ELR (cell line): ENCODE results near the gene CDK3.
"Not testable (repeated sequence)": the region's sequence is repeated elsewhere in the genome, so short reads cannot be mapped to it uniquely, and the experiment has no call there.

Experiments used
- DNase-seq: peaks from one replicate; pipeline ENCODE4 v3.0.0-alpha.2; 2015; ENCODE audit warnings: low read depth

CDK3 gene

DNA sequence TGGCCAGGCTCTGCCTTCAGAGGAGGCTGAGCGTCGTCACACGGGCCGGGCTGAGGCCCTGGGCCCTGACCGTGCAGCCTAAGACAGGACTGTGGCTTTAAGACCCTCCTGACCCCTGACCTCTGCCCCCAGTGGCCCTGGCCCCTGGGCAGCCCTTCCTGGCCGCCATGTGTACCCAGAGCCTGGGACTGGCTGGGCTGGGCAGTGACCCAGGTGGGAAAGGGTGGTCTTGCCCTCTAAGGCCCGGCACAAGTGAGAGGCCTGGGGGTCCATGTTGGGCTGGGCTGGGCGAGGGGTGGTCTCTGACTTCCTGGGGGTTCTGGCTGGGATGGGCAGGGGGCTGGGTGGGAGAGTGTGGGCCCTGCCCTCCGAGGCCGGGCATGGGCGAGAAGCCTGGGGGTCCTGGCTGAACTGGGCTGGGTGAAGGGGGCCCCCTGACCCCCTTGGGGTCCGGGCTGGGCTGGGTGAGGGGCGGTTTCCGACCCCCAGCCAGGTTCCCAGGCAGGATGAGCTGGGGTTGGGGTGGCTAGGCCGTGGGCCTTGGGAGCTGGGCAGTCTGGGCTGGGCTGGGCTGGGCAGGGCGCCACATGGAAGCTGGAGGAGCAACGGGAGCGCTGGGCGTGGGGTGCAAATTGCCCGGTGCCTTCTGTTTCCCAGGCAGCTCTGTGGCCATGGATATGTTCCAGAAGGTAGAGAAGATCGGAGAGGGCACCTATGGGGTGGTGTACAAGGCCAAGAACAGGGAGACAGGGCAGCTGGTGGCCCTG is at the start of gene CDK3:
Gene CDK3 (plus strand): TSS at position 101 of the 767 bp plus-strand sequence. CDS start 571 bp downstream, at position 672.
- DNase-seq: no peak

DNA sequence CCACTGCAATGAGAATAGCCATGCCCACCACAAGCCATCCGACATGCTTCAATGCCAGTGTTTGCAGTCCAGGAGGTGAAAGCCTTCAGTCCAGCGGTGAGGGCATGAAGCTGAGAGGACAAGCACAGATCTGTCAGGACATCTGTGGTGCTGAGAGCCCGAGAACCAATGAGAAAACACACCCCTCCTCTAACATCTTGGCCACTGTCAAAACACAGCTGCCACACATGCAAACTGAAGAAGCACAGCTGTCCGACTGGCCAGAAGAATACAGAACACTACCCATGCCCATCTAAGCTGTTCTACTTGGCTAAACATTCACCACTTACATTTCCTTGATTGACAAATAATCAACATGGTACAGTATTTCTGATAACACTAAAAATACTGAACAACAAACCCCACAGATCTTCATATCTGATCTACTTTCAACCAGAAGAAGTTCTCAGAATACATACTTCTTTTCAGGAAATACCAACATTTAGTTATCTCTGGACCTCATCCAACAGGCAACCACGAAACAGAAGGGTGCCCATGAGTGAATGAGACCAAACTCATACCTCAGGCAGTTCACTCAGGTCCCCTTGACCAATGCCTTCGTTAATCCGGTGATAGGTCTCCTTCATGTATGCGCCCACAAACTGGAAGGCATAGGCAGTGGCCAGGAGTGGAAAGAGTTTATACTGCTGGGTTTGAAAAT is 49.6 kb upstream of the CDK3 start:
- no peak for DNase-seq

DNA sequence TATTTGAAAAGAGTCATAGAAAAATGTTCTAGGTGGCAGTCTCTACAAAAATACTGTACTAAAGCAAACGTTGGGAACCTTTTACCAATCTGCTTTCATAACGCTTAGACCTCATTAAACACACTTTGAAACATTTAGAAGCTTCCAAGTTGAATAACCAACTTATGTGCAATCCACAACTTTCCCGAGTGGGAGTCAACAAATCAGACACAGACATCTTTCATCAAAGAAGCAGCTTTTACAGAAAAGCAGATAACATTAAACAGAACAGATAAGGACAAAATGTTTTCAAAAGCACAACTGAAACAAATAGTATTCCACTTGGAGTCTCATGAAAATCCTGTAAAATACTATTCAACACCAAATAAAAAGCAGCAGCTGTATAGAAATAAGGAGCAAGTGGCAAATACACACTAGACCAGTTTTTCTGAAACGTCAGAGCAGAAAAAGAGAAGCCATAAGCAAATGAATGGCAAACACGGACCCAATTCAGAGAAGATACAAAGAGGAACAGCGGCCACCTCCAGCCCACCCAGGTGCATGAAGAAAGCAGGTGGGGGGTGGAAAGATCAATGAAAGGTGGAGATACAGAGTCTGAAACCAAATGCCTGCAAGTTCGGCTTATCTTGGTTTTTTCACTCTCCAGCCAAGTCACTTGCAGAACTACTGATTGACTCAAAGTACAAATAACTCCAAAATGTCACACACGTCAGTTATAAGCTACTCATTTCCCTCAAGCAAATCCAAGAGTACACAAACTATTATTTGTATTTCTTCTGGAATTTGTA is 41.4 kb upstream of the CDK3 start:
- DNase-seq: no peak

DNA sequence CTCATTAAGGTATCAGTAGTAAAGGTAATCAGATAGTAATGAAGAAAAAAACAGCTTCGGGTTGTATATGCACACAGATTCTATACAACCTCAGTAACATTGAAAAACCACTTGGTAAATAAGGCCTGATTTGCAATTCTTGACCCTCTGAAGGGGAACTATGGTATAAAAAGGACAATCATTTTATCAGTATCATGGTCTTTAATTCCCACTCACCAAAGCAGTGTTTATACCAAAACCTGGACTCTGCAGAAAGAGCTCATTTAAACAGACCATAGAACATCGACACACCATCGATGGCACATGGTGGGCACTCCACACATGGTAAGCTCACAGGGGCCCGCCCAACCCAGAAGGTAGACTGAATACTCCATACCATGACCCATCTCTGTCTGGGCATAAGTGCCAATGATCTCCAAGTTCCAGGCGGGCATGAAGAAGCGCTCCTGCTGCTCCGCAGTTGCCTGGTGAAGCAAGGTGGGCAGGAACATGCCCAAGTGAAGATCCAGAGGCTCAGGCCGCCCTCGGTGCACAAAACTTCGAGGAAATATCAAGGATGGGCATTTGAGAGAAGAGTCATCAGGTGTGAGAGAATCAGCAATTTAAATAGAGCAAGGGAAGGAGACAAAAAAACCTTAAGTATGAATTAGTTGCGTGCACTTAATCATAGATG is 40.7 kb upstream of the CDK3 start:
- no peak for DNase-seq

DNA sequence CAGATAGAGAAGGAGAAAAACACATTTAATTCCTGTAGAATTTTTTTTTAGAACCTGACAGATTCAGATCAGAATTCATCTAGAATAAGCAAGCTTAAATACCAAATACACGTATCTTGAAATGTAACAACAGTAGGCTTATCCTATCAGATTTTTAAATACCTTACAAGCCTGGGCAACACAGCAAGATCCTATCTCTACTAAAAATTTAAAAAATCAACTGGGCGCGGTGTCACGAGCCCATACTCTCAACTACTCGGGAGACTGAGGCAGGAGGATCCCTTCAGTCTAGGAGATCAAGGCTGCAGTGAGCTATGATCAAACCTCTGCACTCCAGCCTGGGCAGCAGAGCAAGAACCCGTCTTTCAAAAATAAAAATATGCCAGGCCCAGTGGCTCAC is 35.2 kb upstream of the CDK3 start:
- DNase-seq: no peak

DNA sequence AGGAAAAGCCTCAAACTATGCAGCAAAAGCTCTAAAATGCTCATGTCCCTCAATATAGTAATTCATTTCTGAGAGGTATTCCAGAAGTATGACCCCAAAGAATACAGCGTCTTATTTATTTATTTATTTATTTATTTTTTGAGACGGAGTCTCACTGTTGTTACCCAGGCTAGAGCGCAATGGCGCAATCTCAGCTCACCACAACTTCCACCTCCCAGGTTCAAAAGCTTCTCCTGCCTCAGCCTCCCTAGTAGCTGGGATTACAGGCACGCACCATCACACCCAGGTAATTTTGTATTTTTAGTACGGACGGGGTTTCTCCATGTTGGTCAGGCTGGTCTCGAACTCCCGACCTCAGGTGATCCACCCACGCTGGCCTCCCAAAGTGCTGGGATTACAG is 31.6 kb upstream of the CDK3 start:
- DNase-seq: not testable (repeated sequence)

DNA sequence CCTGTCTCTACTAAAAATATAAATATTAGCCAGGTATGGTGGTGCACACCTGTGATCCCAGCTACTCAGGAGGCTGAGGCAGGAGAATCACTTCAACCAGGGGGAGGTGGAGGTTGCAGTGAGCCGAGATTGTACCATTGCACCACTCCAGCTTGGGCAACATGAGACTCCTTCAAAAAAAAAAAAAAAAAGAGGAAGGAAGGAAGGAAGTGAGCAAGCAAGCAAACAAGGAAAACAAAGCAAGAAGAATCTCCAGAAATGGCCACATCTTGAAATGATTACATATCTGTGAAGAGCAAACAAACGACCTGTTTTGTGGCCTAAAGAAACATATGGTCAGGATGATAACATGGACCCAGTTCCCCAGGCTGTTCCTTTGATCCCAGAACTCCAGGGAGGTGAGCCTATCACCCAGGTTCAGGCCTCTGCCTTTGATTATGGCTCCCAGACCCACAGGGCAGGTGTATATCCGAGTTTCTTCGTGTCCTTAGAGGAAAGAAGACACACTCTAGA is 30.6 kb upstream of the CDK3 start:
- peak; percentile 21 for DNase-seq

DNA sequence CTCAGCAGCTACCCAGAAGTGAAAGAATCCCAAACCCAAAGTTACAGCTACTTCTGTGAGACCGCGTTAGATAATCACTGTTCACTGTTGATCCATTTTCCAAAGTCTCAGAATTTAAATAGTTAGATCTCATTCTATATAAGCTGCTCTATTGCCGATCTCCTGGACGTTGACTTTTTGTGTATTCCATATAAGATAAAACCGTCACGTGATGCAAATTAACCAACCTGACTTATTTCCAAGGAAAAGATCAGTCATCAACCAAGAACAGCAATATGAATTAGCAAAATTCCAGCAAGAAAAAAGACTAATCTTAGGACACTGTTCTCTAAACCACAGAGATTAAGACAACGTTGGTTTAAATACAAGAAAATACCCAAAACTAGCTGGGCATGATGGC is 30.0 kb upstream of the CDK3 start:
- no peak for DNase-seq

DNA sequence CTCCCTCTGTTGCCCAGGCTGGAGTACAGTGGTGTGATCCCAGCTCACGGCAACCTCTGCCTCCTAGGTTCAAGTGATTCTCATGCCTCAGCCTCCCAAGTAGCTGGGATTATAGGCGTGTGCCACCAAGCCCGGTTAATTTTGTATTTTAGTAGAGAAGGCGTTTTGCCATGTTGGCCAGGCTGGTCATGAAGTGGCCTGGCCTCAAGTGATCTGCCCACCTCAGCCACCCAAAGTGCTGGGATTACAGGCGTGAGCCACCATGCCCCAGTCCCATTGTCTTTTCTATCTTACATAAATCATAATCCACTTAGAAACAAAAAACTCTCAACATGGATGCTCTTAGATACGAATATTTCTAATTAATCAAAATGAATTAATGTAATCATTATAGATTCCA is 25.5 kb upstream of the CDK3 start:
- not testable (repeated sequence) for DNase-seq

DNA sequence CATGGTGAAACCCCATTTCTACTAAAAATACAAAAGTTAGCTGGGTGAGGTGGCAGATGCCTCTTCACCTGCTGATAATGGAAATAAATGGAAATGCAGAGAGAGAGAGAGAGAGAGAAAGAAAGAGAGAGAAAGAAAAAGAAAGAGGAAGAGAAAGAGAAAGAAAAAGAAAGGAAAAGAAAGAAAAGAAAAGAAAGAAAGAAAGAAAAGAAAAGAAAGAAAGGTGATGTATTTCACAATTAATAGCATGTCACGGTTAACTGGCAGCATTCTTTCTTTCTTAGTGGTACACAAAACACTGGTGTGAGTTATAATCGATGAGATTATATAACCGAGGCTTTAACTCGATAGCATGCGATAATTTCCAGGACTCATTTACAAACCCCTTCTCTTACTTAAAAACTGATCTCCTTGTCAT is 24.9 kb upstream of the CDK3 start:
- no peak for DNase-seq

DNA sequence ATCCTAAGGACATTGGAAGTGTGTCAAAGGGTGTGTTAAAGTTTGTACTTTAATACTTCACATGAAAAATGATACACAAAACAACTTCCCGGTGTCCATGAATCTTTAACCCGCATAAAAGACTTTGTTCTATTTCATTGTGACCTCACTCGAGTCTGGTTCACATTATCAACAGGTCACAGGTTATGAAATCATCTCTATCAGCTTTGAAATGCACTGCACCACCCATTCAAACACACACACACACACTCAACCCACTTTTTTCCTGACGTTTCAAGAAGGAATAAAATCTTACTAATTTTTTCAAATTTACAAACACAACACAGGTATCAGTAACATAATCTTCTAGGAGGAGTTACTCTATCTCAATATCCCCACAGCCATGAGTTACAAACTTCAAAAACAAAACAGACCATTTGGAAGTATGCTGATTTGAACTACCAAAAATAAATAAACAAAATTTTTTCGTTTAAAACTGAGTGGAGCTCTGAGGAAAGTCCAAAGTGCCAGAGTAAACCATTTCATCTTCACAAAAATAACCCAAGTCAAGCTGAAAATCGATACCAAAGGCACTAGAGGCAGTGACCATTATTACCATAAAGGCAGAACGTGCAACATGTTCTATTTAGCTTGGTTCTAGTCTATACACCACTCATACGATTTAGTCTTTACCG is 24.3 kb upstream of the CDK3 start:
- no peak for DNase-seq

DNA sequence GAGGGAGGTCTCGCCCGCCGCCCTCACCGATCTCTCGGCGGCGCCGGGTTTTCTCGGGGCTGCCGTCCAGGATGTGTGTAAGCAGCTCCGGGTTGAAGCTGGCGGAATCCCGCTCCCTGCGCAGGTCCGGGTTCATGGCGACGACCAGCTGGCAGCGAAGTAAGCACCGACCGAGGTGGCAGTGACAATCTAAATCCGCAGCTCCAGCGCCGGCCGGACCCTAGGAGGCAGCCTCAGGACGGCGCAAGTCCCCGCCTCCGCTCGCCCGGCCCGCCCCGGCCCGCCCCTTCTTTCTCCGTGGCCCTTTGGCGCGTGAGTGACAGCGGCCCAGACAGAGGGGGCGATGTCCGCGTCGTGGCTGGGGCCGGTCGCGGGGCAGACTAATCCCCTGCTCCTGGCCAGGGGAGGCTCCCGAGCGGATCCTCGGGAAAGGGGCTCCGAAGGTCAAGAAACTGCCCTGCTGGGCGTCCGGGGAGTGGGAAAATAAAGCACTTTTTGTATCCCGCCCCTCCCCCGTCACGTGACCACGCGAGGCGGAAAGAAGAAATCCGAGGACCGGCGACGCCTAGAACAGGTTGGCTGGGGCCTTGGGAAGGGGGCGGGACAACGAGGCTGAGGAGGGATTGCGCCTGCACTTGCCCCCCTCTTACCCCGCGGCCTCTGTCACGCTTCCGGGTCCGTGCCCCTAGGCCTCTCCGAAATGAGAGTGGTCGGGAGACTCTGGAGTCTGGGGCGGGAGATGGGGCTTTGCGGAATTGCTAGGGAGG is 21.5 kb upstream of the CDK3 start, which contains the start of the genes ACOX1 and TEN1:
Gene ACOX1 (minus strand): TSS at position 229 of the 767 bp plus-strand sequence. CDS start 93 bp downstream, at position 136.
Gene TEN1 (plus strand): TSS at position 303 of the 767 bp plus-strand sequence. CDS start 6,953 bp downstream, outside the sequence.
- peak; percentile 99 for DNase-seq

DNA sequence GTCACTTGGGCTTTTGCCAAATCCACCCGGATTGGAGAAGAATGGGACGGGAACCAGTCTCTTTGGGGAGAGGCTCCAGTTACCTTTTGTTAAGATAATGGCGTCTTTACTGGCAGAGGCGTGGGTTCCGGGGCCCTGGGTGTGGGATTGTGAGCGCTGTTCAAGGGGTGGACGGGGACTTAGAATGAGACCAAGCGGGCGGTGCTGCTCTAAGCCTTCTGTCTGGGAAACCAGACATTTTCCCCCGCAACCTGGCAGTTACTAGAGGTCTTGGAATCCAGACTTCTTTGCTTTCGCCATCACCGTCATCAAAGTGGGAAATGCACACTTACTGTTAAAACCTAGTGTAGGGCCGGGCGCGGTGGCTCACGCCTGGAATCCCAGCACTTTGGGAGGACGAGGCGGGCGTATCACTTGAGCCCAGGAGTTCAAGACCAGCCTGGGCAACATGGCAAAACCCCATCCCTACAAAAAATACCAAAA is 20.9 kb upstream of the CDK3 start:
- no peak for DNase-seq

DNA sequence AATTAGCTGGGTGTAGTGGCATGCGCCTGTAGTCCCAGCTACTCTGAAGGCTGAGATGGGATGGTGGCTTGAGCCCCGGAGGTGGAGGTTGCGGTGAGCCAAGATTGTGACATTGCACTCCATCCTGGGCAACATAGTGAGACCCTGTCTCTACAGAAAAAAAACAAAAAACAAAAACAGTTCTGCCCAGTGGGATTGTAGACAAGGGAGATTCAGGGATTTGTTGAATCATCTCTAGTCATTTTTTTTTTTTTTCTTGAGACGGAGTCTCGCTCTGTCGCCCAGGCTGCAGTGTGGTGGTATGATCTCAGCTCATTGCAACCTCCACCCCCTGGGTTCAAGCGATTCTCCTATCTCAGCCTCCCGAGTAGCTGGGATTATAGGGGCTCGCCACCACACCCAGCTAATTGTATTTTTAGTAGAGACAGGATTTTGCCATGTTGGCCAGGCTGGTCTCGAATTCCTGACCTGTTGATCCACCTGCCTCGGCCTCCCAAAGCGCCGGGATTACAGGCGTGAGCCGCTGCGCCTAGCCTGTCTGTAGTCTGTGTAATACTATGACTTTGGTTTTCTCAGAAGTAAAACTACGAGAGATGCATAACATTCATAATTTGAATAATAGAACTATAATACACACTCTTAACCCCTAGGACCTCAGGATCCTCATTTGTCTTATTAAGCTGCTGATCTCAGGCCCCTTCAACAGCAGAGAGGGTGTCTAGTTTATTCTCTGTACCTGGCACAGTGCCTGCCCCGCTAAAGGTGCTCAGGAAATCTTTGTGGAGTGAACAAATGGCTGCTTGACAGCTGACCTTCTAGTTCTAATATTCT is 20.3 kb upstream of the CDK3 start:
- DNase-seq: peak; percentile 28

DNA sequence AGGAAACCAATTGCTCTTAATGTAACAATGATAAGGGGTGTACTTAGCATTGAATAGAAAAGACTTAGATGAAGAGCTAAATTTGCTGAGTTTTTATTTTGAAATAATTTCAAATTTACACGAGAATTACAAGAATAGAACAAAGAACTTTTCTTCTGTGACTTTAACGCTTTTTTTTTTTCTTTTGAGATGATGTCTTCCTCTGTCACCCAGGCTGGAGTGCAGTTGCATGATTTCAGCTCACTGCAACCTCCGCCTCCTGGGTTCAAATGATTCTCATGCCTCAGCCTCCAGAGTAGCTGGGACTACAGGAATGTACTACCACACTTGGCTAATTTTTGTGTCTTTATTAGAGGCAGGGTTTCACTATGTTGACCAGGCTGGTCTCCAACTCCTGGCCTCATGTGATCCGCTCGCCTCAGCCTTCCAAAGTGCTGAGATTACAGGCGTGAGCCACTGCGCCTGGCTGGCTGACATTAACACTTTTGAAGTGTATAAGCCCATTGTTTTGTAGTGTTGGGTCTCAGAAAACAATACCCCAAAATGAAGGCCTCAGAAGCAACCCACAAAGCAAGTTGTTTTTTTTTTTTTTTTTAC is 19.5 kb upstream of the CDK3 start:
- no peak for DNase-seq

DNA sequence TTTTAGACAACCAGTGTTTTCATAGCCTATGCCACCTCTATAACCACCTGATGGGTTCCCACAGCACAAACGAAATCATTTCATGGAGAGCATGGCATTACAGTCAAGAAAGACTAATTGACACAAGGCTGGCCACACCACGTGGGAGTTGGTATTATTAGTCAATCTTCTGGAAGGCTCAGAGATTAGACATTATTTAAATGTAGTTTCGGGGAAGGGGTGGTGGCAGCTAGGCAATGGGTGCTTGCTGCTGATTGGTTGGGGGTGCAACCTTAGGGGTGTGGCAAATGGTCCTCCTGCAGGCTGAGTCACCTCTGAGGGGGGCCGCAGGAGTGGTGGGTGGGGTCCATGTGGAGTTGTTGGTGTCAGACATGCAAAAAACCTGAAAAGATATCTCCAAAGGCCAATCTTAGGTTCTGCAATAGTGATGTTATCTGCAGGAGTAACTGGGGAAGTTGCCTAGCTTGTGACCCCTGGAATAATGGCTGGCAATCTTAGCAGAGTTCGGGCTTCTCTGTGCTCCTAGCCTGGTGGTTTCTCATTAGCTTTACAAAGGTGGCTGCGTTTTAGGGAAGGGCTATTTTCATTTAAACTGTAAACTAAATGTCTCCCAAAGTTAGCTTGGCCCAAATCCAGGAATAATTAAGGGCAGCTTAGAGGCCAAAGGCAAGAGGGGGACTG is 17.0 kb upstream of the CDK3 start:
- DNase-seq: no peak

DNA sequence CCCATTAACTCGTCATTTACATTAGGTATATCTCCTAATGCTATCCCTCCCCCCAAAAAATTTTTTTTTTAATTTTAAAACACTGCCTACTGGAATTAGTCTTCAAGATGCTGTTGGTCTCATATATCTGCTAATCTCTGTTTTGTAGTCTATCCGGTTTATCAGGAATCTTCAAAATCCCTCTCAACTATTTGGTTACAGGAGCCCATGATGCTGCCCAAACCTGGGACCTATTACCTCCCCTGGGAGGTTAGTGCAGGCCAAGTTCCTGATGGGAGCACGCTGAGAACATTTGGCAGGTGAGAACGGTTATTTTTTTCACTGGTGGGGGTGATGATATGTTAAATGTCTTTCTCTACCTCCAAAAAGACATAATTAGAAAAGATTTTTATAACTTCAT is 14.7 kb upstream of the CDK3 start:
- DNase-seq: no peak

DNA sequence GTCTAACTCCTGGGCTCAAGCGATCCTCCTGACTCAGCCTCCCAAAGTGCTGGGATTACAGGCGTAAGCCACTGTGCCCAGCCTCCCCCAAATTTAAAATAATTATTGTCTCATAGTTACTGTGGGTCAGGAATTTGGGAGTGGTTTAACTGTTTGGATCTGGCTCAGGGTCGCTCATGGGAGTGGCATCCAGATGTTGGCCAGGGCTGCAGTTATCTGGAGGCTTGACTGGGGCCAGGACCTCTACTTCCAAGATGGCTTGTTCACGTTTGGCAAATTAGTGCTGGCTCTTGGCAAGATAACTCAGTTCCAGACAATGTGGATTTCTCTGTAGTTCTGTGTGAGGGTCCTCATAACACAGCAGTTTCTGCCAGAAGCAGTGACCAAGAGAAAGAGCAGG is 13.6 kb upstream of the CDK3 start:
- no peak for DNase-seq
